ENCODE results near the gene CDK5R1.

- TF ChIP-seq CTCF (IDR thresholded peaks at IDR 0.05) (no peak), POLR2A (IDR thresholded peaks at IDR 0.05) (no peak), EP300 (IDR thresholded peaks at IDR 0.05) (no peak)
These were observed 2.7 kb upstream of the CDK5R1 start for GRCh38 chr17:32484041-32484461.

Measured in ovary (tissue), 3 donors.